Measurements from ENCODE around the gene RAMACL. TPM values are rescaled to one million over a fixed set of nuclear protein-coding genes. Genes with fewer than 3 reads are reported as not detected.

The RAMACL gene
- total RNA-seq, 1 donor from 2014 or later = 9.5 TPM

DNA sequence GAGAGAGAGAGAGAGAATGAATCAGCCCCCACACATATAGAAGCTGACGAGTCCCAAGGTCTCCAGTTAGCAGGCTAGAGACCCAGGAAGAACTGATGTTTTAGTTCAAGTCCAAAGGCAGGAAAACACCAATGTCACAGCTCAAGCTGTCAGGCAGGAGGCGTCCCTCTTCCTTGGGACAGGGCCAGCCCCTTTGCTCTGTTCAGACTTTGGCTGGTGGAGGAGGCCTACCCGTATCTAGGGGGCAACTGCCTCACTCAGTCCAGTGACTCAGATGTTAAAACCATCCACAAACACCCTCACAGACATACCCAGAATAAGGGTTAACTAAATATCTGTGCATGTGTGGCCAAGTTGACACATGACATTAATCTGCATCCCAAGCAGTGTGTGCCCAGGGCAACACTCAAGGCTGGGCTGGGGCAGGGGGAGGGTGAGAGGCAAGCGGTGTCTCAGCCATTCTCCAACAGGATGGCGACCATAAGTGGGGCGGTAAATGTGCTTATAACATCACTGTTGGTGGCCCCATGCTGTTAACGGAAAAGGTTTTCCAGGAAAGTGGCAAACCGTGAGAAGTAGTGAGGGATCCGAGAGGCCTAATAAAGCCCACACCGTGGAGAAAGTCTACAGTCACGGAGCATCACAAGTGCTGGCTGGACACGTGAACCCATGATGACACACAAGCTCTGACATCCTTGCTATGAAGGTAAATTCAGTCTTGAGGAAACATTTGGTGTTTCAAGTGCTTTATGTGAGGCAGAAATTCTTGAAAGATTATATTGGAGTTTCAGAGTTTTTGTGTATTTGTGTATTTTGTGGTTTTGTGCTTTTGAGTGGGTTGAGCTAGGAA lies 28.1 kb downstream of the RAMACL start:
- H3K36me3 Mint-ChIP-seq (ENCODE audit: unreplicated experiment) = peaks cover 4% of the 10 kb centered on the region
- DNase-seq = no peak
- H3K4me3 Mint-ChIP-seq (ENCODE audit: unreplicated experiment) = no peak overlapping the region
- peaks cover 7% of the 10 kb centered on the region for H3K9me3 Mint-ChIP-seq (ENCODE audit: unreplicated experiment)
- no peak overlapping the region for H3K27ac Mint-ChIP-seq (ENCODE audit: unreplicated experiment)
- H3K4me1 Mint-ChIP-seq (ENCODE audit: low read depth, unreplicated experiment) = peaks cover 20% of the 10 kb centered on the region
- TF ChIP-seq, protein P1, sequence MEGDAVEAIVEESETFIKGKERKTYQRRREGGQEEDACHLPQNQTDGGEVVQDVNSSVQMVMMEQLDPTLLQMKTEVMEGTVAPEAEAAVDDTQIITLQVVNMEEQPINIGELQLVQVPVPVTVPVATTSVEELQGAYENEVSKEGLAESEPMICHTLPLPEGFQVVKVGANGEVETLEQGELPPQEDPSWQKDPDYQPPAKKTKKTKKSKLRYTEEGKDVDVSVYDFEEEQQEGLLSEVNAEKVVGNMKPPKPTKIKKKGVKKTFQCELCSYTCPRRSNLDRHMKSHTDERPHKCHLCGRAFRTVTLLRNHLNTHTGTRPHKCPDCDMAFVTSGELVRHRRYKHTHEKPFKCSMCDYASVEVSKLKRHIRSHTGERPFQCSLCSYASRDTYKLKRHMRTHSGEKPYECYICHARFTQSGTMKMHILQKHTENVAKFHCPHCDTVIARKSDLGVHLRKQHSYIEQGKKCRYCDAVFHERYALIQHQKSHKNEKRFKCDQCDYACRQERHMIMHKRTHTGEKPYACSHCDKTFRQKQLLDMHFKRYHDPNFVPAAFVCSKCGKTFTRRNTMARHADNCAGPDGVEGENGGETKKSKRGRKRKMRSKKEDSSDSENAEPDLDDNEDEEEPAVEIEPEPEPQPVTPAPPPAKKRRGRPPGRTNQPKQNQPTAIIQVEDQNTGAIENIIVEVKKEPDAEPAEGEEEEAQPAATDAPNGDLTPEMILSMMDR (IDR thresholded peaks at IDR 0.05; ENCODE audit: partially characterized antibody, unreplicated experiment) = no peak
- peaks cover 4% of the 10 kb centered on the region for H3K27me3 Mint-ChIP-seq (ENCODE audit: unreplicated experiment)

DNA sequence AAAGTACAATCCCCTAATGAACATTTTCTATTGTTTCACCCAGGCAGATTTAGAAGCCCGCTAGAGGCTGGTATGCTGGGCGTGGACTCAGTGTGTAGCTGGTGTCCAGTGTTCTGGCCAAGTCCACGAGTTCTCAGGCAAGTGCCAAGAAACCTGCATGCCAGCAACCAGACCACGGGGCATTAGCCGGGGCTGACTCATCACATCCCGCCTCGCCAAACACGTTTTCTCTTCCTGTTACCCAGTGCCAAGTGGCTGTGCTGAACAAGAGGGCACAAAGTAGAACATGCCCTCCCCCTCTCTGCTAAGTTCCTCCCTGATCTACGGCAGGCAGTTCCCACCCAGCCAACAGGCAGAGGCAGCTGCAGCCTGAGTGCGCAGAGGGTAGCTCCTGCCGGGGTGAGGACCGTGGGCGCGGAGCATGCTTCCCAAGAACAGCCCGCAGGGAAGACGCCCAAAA lies 29.6 kb downstream of the RAMACL start:
- Mint-ChIP-seq H3K27me3 (ENCODE audit: unreplicated experiment) (peaks cover 4% of the 10 kb centered on the region), H3K9me3 (ENCODE audit: unreplicated experiment) (peaks cover 7% of the 10 kb centered on the region), H3K4me3 (ENCODE audit: unreplicated experiment) (no peak overlapping the region), H3K36me3 (ENCODE audit: unreplicated experiment) (peaks cover 4% of the 10 kb centered on the region), H3K27ac (ENCODE audit: unreplicated experiment) (no peak overlapping the region), H3K4me1 (ENCODE audit: low read depth, unreplicated experiment) (peaks cover 29% of the 10 kb centered on the region)
- TF ChIP-seq, protein P1 (IDR thresholded peaks at IDR 0.05; ENCODE audit: partially characterized antibody, unreplicated experiment) = no peak
- DNase-seq = no peak

DNA sequence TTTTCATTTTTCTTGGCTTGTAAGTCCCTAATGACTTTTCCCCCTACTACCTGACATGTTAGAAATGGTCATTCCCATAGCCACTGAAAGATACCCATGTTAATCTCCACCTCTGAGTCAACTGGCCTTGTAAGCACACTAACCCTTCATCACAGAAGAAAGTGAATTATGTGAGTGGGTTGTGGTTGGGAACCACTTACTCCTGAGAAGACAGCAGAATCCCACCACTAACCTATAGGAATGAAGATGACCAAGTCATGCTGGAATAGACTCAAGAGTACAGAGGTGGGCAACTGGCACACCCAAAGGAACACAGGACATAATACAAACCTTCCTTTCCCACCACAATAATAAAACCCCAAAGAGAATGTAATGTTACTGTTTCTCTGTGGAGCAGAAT lies 30.1 kb downstream of the RAMACL start:
- no peak for DNase-seq
- Mint-ChIP-seq H3K4me1 (ENCODE audit: low read depth, unreplicated experiment) (peaks cover 31% of the 10 kb centered on the region), H3K9me3 (ENCODE audit: unreplicated experiment) (peaks cover 7% of the 10 kb centered on the region), H3K27me3 (ENCODE audit: unreplicated experiment) (peaks cover 4% of the 10 kb centered on the region), H3K27ac (ENCODE audit: unreplicated experiment) (no peak overlapping the region), H3K36me3 (ENCODE audit: unreplicated experiment) (peaks cover 4% of the 10 kb centered on the region), H3K4me3 (ENCODE audit: unreplicated experiment) (no peak overlapping the region)
- TF ChIP-seq, protein P1 (IDR thresholded peaks at IDR 0.05; ENCODE audit: partially characterized antibody, unreplicated experiment) = no peak

DNA sequence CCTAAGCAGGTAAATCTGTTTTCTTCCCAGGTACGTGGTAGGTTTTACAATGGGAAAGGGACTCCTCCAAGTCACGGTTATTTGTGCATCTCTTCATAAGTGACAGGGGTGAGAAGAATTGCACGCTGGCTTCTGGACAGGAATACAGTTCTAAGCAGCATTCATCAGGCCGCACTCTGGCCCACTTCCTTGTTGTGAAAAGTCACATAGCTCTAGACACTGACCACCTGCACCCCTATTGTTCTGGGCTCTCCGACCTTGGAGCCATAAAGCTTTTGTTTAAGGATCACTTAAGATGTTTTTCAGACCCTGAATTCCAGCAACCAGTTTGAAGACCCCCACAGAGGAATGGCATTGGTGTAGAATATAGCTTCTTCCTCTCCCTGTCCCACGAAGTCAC lies 31.4 kb downstream of the RAMACL start:
- Mint-ChIP-seq H3K36me3 (ENCODE audit: unreplicated experiment) (peaks cover 4% of the 10 kb centered on the region), H3K4me3 (ENCODE audit: unreplicated experiment) (no peak overlapping the region), H3K4me1 (ENCODE audit: low read depth, unreplicated experiment) (peaks cover 34% of the 10 kb centered on the region), H3K27me3 (ENCODE audit: unreplicated experiment) (no peaks in the 10 kb centered on the region), H3K9me3 (ENCODE audit: unreplicated experiment) (peaks cover 4% of the 10 kb centered on the region), H3K27ac (ENCODE audit: unreplicated experiment) (no peak overlapping the region)
- no peak for DNase-seq
- TF ChIP-seq, protein P1 (IDR thresholded peaks at IDR 0.05; ENCODE audit: partially characterized antibody, unreplicated experiment) = no peak

DNA sequence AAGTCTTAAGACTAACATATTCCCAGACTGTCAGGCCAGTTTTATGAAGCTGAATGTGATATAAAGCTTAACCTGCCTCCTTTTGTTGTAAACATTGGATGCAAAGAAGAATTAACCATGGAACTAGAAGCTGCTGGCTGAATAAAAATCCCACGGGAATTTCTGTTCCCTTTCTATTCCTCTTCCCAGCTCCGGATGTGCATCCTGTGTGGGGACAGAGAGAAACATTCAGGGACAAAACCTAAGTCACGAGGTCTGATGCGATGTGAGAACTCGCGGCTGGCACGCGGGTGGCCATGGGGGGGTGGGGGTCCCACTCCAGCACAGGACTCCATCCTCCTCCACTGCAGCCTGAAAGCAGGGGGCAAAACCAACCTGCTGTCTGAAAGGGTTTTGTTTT lies 32.2 kb downstream of the RAMACL start:
- TF ChIP-seq, protein P1 (IDR thresholded peaks at IDR 0.05; ENCODE audit: partially characterized antibody, unreplicated experiment) = no peak
- Mint-ChIP-seq H3K4me1 (ENCODE audit: low read depth, unreplicated experiment) (peaks cover 34% of the 10 kb centered on the region), H3K27me3 (ENCODE audit: unreplicated experiment) (no peaks in the 10 kb centered on the region), H3K9me3 (ENCODE audit: unreplicated experiment) (peaks cover 4% of the 10 kb centered on the region), H3K27ac (ENCODE audit: unreplicated experiment) (no peak overlapping the region), H3K4me3 (ENCODE audit: unreplicated experiment) (peak overlapping the region; percentile 9), H3K36me3 (ENCODE audit: unreplicated experiment) (peaks cover 4% of the 10 kb centered on the region)
- peak; percentile 22 for DNase-seq
